Stomach smooth muscle (tissue), 2 donors: ENCODE results near the gene FGF7.

Source experiments
- H3K27ac ChIP-seq: one replicate; pipeline ENCODE4 v1.7.0; 2013; ENCODE audit warnings: mild to moderate bottlenecking, low read length, inconsistent platforms
- H3K27me3 ChIP-seq, 2 donors: one replicate each; pipeline ENCODE4 v1.7.0; 2013; ENCODE audit warnings: low read length in 2 of 2; ENCODE audit not compliant: insufficient read depth in 2 of 2, control insufficient read depth in 1 of 2
- H3K36me3 ChIP-seq, 2 donors: one replicate each; pipeline ENCODE4 v1.7.0; 2013; ENCODE audit warnings: low read length in 2 of 2; ENCODE audit not compliant: control insufficient read depth in 2 of 2, insufficient read depth in 2 of 2
- H3K4me1 ChIP-seq: one replicate; pipeline ENCODE4 v1.7.0; 2013; ENCODE audit warnings: low read length; ENCODE audit not compliant: control insufficient read depth, insufficient read depth
- H3K4me3 ChIP-seq, 2 donors: one replicate each; pipeline ENCODE4 v1.7.0; 2013; ENCODE audit warnings: low read length in 2 of 2
- H3K9ac ChIP-seq, 2 donors: one replicate each; pipeline ENCODE4 v1.7.0; 2013; ENCODE audit warnings: low read length in 2 of 2, mild to moderate bottlenecking in 1 of 2
- H3K9me3 ChIP-seq, 2 donors: one replicate each; pipeline ENCODE4 v1.7.0; 2013; ENCODE audit warnings: low read length in 2 of 2; ENCODE audit not compliant: control insufficient read depth in 2 of 2
- donor health status: healthy.
- donor health status: Pancreatic carcinoma.

FGF7 gene

GRCh38 chr15:49415149-49415548 is 7.9 kb upstream of the FGF7 start:
- no peaks in the 10 kb centered on the region for H3K9me3 ChIP-seq
- H3K27me3 ChIP-seq = no peaks in the 10 kb centered on the region
- H3K9ac ChIP-seq = no peak overlapping the region
- H3K4me1 ChIP-seq = no peaks in the 10 kb centered on the region
- no peak overlapping the region for H3K27ac ChIP-seq
- H3K4me3 ChIP-seq = no peak overlapping the region
- H3K36me3 ChIP-seq = no peaks in the 10 kb centered on the region

GRCh38 chr15:49415638-49416037 is 7.4 kb upstream of the FGF7 start:
- H3K4me3 ChIP-seq = no peak overlapping the region
- no peaks in the 10 kb centered on the region for H3K9me3 ChIP-seq
- H3K36me3 ChIP-seq = no peaks in the 10 kb centered on the region
- no peaks in the 10 kb centered on the region for H3K4me1 ChIP-seq
- H3K9ac ChIP-seq = no peak overlapping the region
- no peaks in the 10 kb centered on the region for H3K27me3 ChIP-seq
- H3K27ac ChIP-seq = no peak overlapping the region

GRCh38 chr15:49418811-49419210 is 4.2 kb upstream of the FGF7 start:
- no peaks in the 10 kb centered on the region for H3K9me3 ChIP-seq
- H3K27me3 ChIP-seq = no peaks in the 10 kb centered on the region
- H3K4me3 ChIP-seq = no peak overlapping the region
- H3K9ac ChIP-seq = no peak overlapping the region
- no peaks in the 10 kb centered on the region for H3K4me1 ChIP-seq
- no peak overlapping the region for H3K27ac ChIP-seq
- no peaks in the 10 kb centered on the region for H3K36me3 ChIP-seq

GRCh38 chr15:49421991-49422390 is 1.1 kb upstream of the FGF7 start:
- Histone ChIP-seq H3K9ac (peak overlapping the region; percentile 43 to 63), H3K27me3 (no peaks in the 10 kb centered on the region), H3K27ac (peak overlapping the region; percentile 58), H3K4me3 (peak overlapping the region; percentile 77 to 86), H3K9me3 (no peaks in the 10 kb centered on the region), H3K36me3 (no peaks in the 10 kb centered on the region), H3K4me1 (no peaks in the 10 kb centered on the region)

GRCh38 chr15:49423901-49424550 is 984 bp downstream of the FGF7 start:
- Histone ChIP-seq H3K27ac (peak overlapping the region; percentile 64), H3K9me3 (no peaks in the 10 kb centered on the region), H3K4me1 (no peaks in the 10 kb centered on the region), H3K9ac (peak overlapping the region; percentile 63 to 79), H3K4me3 (peak overlapping the region; percentile 77 to 86), H3K36me3 (peaks cover 0 to 3% of the 10 kb centered on the region in 2 donors), H3K27me3 (no peaks in the 10 kb centered on the region)

GRCh38 chr15:49424954-49425353 is 1.9 kb downstream of the FGF7 start:
- Histone ChIP-seq H3K27ac (no peak overlapping the region), H3K9me3 (no peaks in the 10 kb centered on the region), H3K9ac (peak overlapping the region; percentile 66 to 79), H3K27me3 (no peaks in the 10 kb centered on the region), H3K4me3 (peak overlapping the region; percentile 77 to 86), H3K4me1 (no peaks in the 10 kb centered on the region), H3K36me3 (peaks cover 0 to 3% of the 10 kb centered on the region in 2 donors)

GRCh38 chr15:49427372-49427771 is 4.3 kb downstream of the FGF7 start:
- Histone ChIP-seq H3K4me3 (peak overlapping the region; percentile 69 to 77), H3K36me3 (peaks cover 0 to 3% of the 10 kb centered on the region in 2 donors), H3K27me3 (no peaks in the 10 kb centered on the region), H3K9me3 (no peaks in the 10 kb centered on the region), H3K27ac (peak overlapping the region; percentile 26), H3K9ac (peak overlapping the region in 1 of 2 donors; percentile 20), H3K4me1 (no peaks in the 10 kb centered on the region)

- peak overlapping the region; percentile 69 to 77 for H3K4me3 ChIP-seq
Measured at GRCh38 chr15:49428409-49429095, 5.5 kb downstream of the FGF7 start.

GRCh38 chr15:49430046-49430445 is 7.0 kb downstream of the FGF7 start:
- Histone ChIP-seq H3K9ac (no peak overlapping the region), H3K36me3 (peaks cover 0 to 3% of the 10 kb centered on the region in 2 donors), H3K27me3 (no peaks in the 10 kb centered on the region), H3K27ac (peak overlapping the region; percentile 47), H3K9me3 (no peaks in the 10 kb centered on the region), H3K4me3 (peak overlapping the region; percentile 2 to 23), H3K4me1 (peaks cover 3% of the 10 kb centered on the region)

More at GRCh38 chr15:49428409-49429095, 5.5 kb downstream of the FGF7 start:
- Histone ChIP-seq H3K4me1 (no peaks in the 10 kb centered on the region), H3K27ac (peak overlapping the region; percentile 53), H3K9ac (peak overlapping the region in 1 of 2 donors; percentile 20), H3K27me3 (no peaks in the 10 kb centered on the region), H3K36me3 (peaks cover 0 to 3% of the 10 kb centered on the region in 2 donors), H3K9me3 (no peaks in the 10 kb centered on the region)

- Histone ChIP-seq H3K27ac (no peak overlapping the region), H3K9ac (no peak overlapping the region), H3K36me3 (no peaks in the 10 kb centered on the region), H3K4me3 (no peak overlapping the region), H3K9me3 (no peaks in the 10 kb centered on the region), H3K4me1 (peaks cover 19% of the 10 kb centered on the region), H3K27me3 (no peaks in the 10 kb centered on the region)
Measured at GRCh38 chr15:49435174-49435573, 12.1 kb downstream of the FGF7 start.

GRCh38 chr15:49436751-49437150 is 13.7 kb downstream of the FGF7 start:
- H3K9ac ChIP-seq = peak overlapping the region in 1 of 2 donors; percentile 31
- no peaks in the 10 kb centered on the region for H3K36me3 ChIP-seq
- peaks cover 19% of the 10 kb centered on the region for H3K4me1 ChIP-seq
- H3K27me3 ChIP-seq = no peaks in the 10 kb centered on the region
- H3K9me3 ChIP-seq = no peaks in the 10 kb centered on the region
- H3K4me3 ChIP-seq = no peak overlapping the region
- peak overlapping the region; percentile 25 for H3K27ac ChIP-seq
